GM18505 (cell line): ENCODE measurements around the gene SULT6B1.

Experiments used
- ATAC-seq: cut with Tn5 transposase; IDR thresholded peaks from one replicate; pipeline ENCODE4 v1.9.1; 2021; ENCODE audit not compliant: unreplicated experiment
- POLR2A ChIP-seq: IDR thresholded peaks from 4 replicates; pipeline ENCODE4 v1.6.1; 2011; ENCODE audit warnings: borderline replicate concordance; ENCODE audit not compliant: insufficient read depth, insufficient read length; ENCODE audit errors: extremely low read depth

Gene SULT6B1

DNA sequence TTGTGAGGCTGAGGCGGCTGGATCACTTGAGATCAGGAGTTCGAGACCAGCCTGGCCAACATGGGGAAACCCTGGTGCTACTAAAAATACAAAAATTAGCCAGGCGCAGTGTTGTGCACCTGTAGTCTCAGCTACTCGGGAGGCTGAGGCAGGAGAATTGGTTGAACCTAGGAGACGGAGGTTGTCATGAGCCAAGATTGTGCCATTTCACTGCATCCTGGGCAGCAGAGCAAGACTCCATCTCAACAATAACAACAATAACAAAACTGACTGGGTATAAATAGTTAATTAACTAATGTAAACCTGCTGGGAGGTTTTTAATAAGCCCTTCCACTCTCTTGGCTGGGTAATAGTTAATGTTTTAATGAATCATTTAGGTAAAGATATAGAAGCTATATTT lies 7.8 kb downstream of the SULT6B1 start:
- no peak for ATAC-seq
- TF ChIP-seq POLR2A, result no peak

DNA sequence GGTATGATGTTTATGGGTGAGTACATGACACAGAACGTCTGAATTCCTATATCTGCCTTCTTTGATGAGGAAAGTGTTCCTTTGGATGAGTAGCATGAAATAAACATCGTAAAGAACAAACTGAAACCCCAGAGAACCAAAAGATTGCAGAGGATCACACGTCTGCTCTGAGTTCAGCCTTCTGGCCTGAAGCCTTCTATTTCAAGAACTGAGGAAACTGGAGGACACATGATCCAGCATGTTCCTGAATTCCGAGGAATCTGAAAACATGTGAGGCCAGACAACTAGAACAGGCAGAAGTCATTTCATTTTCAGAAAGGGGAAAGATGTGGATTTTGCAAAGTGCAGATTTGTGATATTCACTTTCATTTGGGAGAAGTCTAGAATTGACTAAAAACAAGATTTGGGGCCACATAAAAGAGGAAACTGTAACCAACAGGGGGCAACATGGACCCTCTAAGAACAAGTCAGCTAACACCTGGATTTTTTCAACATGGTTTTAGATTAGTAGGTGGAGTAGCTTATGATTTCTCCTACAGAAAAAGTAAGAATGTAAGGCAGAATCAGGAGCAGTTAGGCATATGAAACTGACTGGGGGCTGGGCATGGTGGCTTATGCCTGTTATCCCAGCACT lies 8.3 kb downstream of the SULT6B1 start:
- ATAC-seq, result no peak
- no peak for TF ChIP-seq POLR2A

DNA sequence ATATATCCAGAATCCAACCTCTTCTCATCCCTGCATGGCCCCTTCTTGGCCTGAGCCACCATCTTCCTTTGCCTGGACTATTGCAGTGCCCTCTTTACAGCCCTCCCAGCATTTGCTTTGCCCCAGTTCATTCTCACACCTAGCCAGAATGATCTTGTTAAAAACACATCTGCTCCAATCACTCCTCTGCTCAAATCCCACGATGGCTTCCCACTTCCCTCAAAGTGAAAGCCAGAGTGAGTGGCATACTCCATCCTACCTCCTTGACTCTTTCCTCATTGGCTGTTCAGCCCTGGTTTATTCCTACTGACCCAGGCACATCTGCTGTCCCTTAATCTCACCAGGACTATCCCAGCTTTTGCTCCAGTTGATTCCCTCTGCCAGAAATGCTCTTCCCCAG lies 14.7 kb downstream of the SULT6B1 start:
- no peak for TF ChIP-seq POLR2A
- ATAC-seq, result no peak

DNA sequence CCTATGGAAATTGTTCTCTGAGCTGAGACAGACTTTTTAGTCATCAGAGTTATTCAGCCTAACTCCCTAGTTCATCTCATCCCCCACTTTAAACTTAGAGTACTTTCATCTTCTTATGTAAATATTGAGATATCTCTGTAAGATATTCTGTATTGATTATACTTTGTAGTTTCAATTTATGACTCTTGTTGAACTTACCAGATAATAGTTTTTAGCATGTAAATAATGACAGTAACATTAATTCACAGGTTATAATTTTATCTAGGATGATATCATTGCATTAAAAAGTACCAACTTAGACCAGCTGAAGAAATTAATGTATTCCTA lies 16.9 kb downstream of the SULT6B1 start:
- ATAC-seq, result no peak

DNA sequence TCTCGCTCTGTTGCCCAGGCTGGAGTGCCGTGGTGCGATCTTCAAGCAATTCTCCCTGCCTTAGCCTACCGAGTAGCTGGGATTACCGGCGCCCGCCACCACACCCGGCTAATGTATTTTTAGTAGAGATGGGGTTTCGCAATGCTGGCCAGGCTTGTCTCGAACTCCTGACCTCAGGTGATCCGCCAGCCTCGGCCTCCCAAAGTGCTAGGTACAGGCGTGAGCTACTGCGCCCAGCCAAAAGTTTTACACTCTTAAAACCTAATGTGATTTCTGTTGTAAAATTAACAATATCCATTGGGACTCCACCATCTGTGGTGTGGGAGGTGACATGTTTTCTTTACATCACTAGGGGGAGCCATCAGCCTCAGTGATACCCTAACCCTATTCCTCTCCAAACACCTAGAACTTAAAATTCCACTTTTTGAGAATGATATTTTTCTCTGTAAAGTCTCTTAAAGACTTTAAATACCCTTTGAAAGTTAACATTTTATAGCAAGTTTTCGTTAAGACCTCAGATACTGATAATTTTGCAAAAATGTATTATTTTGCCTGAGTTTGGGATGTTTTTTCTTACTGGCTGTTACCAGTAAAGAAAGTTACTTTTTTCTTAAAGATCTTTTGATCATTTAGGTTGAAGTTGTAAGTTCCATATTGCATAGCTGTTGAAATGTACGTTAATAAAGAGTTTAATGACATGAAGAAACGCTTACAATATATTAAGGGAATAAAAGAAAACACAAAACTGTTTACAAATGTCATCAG lies 20.1 kb downstream of the SULT6B1 start:
- no peak for ATAC-seq
- TF ChIP-seq POLR2A, result no peak

More for the DNA sequence above, 16.9 kb downstream of the SULT6B1 start:
- TF ChIP-seq POLR2A, result no peak

DNA sequence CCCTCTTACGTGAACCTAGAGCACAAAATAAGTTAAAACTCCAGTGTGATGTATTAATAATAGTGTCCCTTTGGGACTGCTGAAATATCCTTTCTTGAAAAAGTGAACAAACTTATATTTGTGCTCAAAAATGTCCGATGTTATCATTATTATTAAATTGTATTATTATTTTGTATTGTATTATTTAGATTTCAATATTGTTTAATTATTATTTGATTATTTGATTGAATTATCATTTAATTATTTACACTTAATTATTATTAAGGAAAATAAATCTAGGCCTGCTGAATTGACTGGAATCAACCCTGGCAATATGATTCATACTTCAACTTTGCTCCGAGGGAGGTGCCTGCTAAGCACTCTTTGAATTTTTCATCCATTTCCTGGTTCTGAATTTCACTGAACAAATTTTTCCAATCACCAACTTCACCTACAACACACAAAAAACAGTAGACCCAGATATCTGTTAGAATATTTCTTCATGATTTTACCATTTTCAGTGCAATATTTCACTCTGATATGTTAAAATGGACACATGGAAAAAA lies 20.8 kb downstream of the SULT6B1 start:
- TF ChIP-seq POLR2A, result no peak
- ATAC-seq, result no peak

DNA sequence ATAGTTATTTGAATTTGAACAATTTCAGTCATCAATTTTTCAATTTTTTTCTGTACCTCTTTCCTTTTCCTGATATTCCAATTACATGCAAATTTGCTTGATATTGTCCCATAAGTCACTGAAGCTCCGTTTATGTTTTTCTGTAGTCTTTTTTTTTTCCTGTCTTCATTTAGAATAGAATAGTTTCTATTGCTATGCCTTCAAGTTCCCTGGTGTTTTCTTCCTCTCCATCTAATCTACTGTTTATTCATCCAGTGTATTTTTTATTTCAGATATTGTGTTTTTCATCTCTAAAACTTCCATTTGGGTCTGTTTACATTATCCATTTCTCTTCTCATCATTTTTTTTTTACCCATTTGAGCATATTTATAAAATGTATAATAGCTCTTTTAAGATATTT lies 23.7 kb downstream of the SULT6B1 start:
- TF ChIP-seq POLR2A, result no peak
- no peak for ATAC-seq

DNA sequence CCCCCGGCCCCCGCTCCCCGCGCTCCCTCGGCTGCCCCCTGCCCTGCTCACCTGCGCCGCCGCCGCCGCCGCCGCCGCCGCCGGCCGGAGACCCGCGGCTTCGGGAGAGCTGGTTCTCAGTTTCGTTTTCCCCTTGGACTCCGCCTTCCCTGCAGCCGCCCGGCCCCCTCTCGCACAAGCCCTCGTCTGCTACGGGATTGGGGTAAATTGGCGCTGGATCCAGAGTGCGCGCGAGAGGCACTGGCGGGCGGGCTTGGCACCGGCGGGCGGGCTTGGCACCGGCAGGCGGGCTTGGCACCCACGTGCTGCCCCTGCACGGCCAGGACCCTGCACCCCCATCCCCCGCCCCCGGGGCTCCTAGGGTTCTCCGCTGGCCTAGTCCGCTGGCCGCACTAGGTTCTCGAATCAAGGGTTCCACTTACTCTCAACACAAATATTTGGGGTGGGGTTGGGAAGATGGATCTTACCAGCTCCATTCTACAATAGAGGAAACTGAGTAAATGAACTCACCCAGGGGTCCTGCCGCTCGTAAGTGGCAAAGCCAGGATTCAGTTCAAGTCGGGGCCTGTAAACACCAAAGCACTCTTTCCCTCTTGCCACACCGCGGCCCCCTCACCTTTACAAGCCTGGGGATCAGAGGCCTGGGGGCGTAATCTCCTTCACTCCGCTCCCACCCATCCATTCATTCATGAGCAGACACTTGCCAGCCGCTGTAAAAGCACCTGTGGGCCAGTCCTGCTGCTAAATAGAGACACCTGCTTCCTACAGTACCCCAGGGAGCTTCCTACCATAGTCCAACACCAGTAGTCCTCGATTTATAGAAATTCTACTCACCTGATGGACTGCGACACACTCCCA lies 31.4 kb downstream of the SULT6B1 start, which contains the start of gene EIF2AK2:
Gene EIF2AK2, minus strand, starts transcription at position 124 of the 858 bp plus-strand sequence. CDS start 9,174 bp downstream, outside the sequence.
- ATAC-seq, result peak; percentile 82
- TF ChIP-seq POLR2A, result peak; percentile 72

DNA sequence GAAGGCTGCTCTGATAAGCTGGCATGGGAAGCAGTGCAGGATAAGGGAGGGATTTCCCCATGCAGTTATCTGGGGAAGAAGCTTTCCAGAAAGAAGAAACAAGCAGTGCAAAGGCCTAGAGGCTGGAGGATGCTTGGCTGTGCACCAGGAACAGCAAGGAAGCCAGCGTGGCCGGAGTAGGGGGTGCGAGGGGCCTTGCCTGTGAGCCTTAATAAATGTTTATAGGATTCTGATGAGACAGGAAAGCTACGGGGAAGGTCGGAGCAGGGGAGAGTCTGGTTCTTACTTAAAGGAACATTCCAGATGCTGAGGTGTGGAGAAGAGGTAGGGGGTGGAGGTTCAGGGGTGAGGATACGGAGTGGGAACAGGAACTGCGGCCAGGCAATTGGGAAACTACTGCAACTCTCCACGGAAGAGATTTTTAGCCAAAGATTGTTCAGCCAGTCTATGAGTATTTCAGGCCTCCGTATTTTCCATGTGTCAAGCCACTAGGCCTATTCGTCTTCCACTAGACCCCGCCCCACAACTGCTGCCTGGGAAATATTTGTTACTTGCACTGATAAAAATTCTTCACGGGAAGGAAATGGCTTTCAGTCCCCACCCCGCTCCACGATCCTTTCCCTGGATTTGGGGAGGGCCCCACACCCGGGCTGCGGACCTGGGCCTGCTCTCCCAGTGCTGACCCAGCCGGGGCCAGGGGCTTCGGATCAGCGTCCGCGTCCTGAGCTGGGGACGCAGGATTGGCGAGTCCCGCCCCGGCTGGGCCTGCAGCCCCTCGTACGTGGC lies 32.2 kb downstream of the SULT6B1 start:
- TF ChIP-seq POLR2A, result no peak
- ATAC-seq, result peak; percentile 34

DNA sequence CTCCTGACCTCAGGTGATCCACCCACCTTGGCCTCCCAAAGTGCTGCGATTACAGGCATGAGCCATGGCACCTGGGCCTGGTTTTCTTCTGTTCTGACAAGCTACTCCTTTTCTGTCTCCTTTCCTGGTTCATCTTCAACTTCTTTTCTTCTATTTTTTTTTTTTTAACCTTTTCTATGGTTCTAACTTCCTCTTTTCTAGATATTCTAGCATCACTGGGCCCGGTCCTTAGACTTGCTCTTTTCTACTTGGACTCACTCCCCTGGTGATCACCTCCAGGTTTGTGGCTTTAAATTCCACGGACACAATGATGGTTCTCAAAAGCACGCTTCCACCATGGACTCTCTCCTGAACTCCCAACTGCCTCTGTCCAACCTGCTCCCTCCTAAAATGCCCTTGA lies 33.7 kb downstream of the SULT6B1 start:
- no peak for TF ChIP-seq POLR2A
- no peak for ATAC-seq

DNA sequence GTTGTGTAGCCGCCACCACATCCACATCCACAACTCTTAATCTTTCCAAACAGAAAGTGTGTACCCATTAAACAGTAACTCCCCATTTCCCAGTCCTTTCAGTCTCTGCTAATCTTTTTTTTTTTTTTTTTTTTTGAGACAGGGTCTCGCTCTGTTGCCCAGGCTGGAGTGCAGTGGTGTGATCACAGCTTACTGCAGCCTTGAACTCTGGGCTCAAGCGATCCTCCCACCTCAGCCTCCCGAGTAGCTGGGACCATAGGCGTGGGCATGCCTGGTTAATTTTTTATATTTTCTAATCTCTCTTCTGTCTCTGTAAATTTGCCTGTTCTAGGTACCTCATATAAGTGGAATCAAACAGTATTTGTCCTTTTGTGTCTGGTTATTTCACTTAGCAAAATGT lies 35.2 kb downstream of the SULT6B1 start:
- no peak for ATAC-seq
- TF ChIP-seq POLR2A, result no peak

DNA sequence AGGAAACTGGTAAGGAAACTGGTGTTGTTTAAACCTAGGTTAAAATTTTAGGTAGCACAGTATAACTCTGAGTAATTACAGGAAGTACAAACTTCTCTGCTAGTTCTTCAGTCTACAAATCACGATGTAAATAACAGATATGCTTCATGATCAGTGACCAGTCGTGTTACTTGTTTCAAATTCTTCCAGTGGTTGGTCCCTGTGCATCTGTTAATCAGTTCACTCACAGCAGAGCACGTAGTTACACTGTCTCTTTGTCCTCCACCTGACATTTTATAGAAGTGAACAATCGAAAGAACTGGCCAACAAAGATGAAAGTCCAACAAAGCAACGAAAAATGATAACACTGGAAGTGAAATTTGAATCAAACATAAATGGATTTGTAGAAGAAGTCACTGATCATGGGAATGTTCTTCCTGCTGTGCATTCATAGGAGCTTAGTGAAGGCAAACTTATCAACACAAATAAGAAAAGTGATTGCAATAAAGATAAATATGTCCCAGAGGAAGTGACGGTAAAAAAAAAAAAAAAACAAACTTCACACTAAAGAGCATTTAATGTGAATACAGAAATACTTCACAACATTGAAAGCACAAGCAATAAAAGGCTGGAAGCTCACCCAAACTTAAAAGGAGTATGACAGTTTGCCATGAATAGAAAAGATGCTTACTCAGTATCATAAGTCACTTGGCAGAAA lies 38.7 kb downstream of the SULT6B1 start:
- no peak for TF ChIP-seq POLR2A
- ATAC-seq, result no peak
